Measurements from ENCODE around the gene SEMA6A.

Gene SEMA6A

GRCh38 chr5:116574367-116575325 is at the start of gene SEMA6A:
TSS of gene SEMA6A (minus strand) at chr5:116574823. CDS start at chr5:116504944, 69,879 bp downstream.
- no peak for DNase-seq

- DNase-seq, result no peak
Observed at GRCh38 chr5:116622375-116623050, 47.9 kb upstream of the SEMA6A start.

GRCh38 chr5:116621599-116621998 is 47.0 kb upstream of the SEMA6A start:
- no peak for DNase-seq

- no peak for DNase-seq
Observed at GRCh38 chr5:116616876-116617275, 42.3 kb upstream of the SEMA6A start.

- DNase-seq, result no peak
Observed at GRCh38 chr5:116614603-116614920, 39.9 kb upstream of the SEMA6A start.

GRCh38 chr5:116613445-116613844 is 38.8 kb upstream of the SEMA6A start:
- no peak for DNase-seq

- DNase-seq, result no peak
Observed at GRCh38 chr5:116612431-116612830, 37.8 kb upstream of the SEMA6A start.

- no peak for DNase-seq
Observed at GRCh38 chr5:116605310-116606070, 30.9 kb upstream of the SEMA6A start.

- no peak for DNase-seq
Observed at GRCh38 chr5:116604805-116605204, 30.2 kb upstream of the SEMA6A start.

- DNase-seq, result no peak
Observed at GRCh38 chr5:116600876-116601275, 26.3 kb upstream of the SEMA6A start.

GRCh38 chr5:116598911-116599310 is 24.3 kb upstream of the SEMA6A start:
- DNase-seq, result no peak

GRCh38 chr5:116595498-116595897 is 20.9 kb upstream of the SEMA6A start:
- DNase-seq, result no peak

- no peak for DNase-seq
Observed at GRCh38 chr5:116593340-116593739, 18.7 kb upstream of the SEMA6A start.

- no peak for DNase-seq
Observed at GRCh38 chr5:116585227-116585626, 10.6 kb upstream of the SEMA6A start.

- no peak for DNase-seq
Observed at GRCh38 chr5:116583862-116584222, 9.2 kb upstream of the SEMA6A start.

GRCh38 chr5:116583085-116583861 is 8.7 kb upstream of the SEMA6A start:
- no peak for DNase-seq

GRCh38 chr5:116581910-116582309 is 7.3 kb upstream of the SEMA6A start:
- DNase-seq, result no peak

GRCh38 chr5:116579144-116579543 is 4.5 kb upstream of the SEMA6A start:
- DNase-seq, result no peak

- no peak for DNase-seq
Observed at GRCh38 chr5:116578676-116579075, 4.1 kb upstream of the SEMA6A start.

- no peak for DNase-seq
Observed at GRCh38 chr5:116577064-116577788, 2.6 kb upstream of the SEMA6A start.

GRCh38 chr5:116576053-116576713 is 1.6 kb upstream of the SEMA6A start:
- DNase-seq, result no peak
